Glutamatergic neuron (in vitro differentiated cells): ENCODE data around the gene LSM12. TPM values are rescaled to one million over a fixed set of nuclear protein-coding genes. Genes with fewer than 3 reads are reported as not detected.
"Not testable (repeated sequence)": the region's sequence is repeated elsewhere in the genome, so short reads cannot be mapped to it uniquely, and the experiment has no call there.

Source experiments
- DNase-seq: peaks from one replicate; pipeline ENCODE4 v3.0.0; 2022
- H3K27ac Mint-ChIP-seq: one replicate; pipeline ENCODE4 v1.8.0; 2020; ENCODE audit warnings: mild to moderate bottlenecking, mixed read lengths, inconsistent platforms; ENCODE audit not compliant: unreplicated experiment
- H3K27me3 Mint-ChIP-seq: one replicate; pipeline ENCODE4 v1.8.0; 2020; ENCODE audit warnings: mild to moderate bottlenecking, moderate library complexity, mixed read lengths, inconsistent platforms; ENCODE audit not compliant: unreplicated experiment
- H3K36me3 Mint-ChIP-seq: one replicate; pipeline ENCODE4 v1.8.0; 2020; ENCODE audit warnings: mild to moderate bottlenecking, mixed read lengths, inconsistent platforms; ENCODE audit not compliant: unreplicated experiment
- H3K4me1 Mint-ChIP-seq: one replicate; pipeline ENCODE4 v1.8.0; 2020; ENCODE audit warnings: mild to moderate bottlenecking, low read depth, mixed read lengths, inconsistent platforms; ENCODE audit not compliant: unreplicated experiment
- H3K4me3 Mint-ChIP-seq: one replicate; pipeline ENCODE4 v1.8.0; 2020; ENCODE audit warnings: mild to moderate bottlenecking, mixed read lengths, inconsistent platforms; ENCODE audit not compliant: unreplicated experiment
- H3K9me3 Mint-ChIP-seq: one replicate; pipeline ENCODE4 v1.8.0; 2020; ENCODE audit warnings: mild to moderate bottlenecking, moderate library complexity, mixed read lengths, inconsistent platforms; ENCODE audit not compliant: unreplicated experiment
- total RNA-seq: library from RNA; stranded (reverse); fragmentation: NEBNext Ultra II Directional; extraction: Animal tissue kit (Norgen Biotek cat#: 25700); gene quantifications from one replicate; pipeline ENCODE4 v1.2.1, GENCODE V29; 2021; ENCODE audit not compliant: unreplicated experiment
- TF ChIP-seq, protein P1 (sequence below): fragments of 200-600 bp; sonication (generic); IDR thresholded peaks from one replicate; pipeline ENCODE4 v1.5.0; 2021; ENCODE audit not compliant: partially characterized antibody, unreplicated experiment

Gene LSM12
- total RNA-seq, 1 donor from 2014 or later: 57.9 TPM

DNA sequence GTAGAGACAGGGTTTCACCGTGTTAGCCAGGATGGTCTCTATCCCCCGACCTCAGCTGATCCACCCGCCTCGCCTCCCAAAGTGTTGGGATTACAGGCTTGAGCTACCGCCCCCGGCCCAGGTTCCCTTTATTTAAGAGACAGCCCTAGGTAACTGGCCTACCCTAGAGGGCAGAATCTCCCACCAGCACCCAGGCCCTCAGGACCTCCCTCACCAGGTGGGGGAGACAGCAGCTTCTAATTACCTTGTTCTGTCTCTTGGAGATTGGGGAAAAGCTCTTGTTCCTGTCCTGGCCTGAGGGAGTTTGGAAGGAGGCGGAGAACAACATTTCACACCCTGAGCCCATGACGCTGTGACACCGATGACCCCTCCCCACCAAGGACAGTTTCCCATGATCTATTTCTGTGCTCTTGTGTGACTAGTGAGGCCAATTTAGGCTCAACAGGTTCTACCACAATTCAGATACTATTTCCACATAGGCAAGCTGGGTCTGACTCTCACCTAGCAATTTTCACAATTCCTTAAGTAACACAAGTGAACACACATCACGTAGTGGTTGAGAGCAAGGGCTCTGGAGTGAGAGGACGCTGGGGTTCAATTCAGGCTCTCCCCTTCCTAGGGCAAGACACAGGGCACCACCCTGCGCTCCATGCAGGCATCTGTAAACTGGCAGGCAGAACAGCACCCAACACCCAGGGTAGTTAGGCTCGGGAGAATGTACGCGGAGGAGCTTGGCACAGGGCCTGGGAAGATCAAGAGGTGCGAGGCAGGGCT is 36.6 kb upstream of the LSM12 start:
- Mint-ChIP-seq H3K9me3 (peaks cover 9% of the 10 kb centered on the region), H3K4me1 (peaks cover 25% of the 10 kb centered on the region)

DNA sequence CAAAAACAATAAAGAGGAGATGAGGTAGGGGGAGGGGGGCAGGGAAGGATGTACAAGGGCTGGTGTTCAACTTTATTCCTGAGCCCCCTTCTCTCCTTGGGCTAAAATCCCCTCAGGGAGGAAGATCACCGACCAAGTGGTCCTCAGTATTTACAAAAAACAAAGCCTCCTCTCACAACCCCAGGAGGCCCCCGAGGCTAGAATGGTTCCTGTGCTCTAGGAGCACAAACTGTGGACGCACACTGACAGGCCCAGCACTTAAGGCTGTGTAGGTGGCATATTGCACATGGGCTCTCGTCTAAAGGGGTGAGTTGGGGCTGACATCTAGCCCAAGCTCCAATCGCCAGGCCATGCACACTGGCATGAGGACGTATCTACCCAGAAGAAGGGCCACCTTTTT is 35.4 kb upstream of the LSM12 start:
- H3K27ac Mint-ChIP-seq, DNase-seq, H3K36me3 Mint-ChIP-seq, H3K4me3 Mint-ChIP-seq, H3K9me3 Mint-ChIP-seq, H3K27me3 Mint-ChIP-seq: not testable (repeated sequence)
- H3K4me1 Mint-ChIP-seq: peaks cover 20% of the 10 kb centered on the region

More for the DNA sequence above, 36.6 kb upstream of the LSM12 start:
- peak overlapping the region; percentile 59 for H3K27ac Mint-ChIP-seq
- no peak for DNase-seq
- TF ChIP-seq, protein P1, sequence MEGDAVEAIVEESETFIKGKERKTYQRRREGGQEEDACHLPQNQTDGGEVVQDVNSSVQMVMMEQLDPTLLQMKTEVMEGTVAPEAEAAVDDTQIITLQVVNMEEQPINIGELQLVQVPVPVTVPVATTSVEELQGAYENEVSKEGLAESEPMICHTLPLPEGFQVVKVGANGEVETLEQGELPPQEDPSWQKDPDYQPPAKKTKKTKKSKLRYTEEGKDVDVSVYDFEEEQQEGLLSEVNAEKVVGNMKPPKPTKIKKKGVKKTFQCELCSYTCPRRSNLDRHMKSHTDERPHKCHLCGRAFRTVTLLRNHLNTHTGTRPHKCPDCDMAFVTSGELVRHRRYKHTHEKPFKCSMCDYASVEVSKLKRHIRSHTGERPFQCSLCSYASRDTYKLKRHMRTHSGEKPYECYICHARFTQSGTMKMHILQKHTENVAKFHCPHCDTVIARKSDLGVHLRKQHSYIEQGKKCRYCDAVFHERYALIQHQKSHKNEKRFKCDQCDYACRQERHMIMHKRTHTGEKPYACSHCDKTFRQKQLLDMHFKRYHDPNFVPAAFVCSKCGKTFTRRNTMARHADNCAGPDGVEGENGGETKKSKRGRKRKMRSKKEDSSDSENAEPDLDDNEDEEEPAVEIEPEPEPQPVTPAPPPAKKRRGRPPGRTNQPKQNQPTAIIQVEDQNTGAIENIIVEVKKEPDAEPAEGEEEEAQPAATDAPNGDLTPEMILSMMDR: no peak
- peaks cover 5% of the 10 kb centered on the region for H3K36me3 Mint-ChIP-seq
- peak overlapping the region; percentile 32 for H3K4me3 Mint-ChIP-seq
- peaks cover 11% of the 10 kb centered on the region for H3K27me3 Mint-ChIP-seq

DNA sequence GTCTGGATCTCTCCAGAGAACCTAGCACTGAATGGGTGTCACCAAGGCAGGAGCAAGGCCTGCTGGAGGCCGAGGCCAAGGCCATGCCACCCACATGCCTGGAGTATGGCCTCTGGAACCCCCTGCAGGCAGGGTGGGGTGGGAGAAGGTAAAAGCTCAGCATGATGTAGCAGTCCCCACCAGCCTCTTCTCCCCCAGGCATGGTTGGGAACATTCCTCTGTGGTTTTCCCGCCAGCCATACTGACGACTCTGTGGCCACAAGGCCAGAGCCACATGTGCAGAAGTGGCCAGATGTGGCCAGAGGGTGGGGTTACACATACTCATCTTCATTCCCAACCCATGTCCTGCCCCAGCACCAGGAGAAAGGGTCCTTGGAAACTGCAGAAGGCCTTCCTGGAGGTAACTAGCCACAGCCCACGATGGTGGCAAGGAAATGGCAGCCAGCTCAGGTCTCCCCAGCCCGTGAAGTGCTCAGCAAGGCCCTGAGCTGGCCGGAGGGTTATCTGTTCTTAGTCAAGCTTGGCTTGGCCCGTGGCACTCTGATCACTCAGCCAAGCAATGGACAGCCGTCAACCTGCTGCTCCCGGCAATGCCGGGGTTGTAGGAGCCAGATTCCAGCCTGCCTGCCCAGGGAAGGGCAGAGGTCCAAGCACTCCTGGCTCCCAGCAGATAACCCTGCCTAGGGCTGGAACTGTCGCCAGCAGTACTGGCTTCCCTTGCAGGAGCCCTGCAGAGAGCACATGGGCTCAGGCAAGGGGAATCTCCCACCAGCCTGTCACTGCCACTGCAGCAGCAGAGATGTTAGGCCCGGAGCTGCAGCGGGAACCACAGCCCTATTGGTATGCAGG is 30.9 kb upstream of the LSM12 start:
- H3K9me3 Mint-ChIP-seq: peaks cover 1% of the 10 kb centered on the region
- TF ChIP-seq, protein P1: no peak
- DNase-seq: no peak
- H3K4me3 Mint-ChIP-seq: no peak overlapping the region
- H3K27ac Mint-ChIP-seq: no peak overlapping the region
- peaks cover 9% of the 10 kb centered on the region for H3K27me3 Mint-ChIP-seq
- no peaks in the 10 kb centered on the region for H3K36me3 Mint-ChIP-seq
- peaks cover 12% of the 10 kb centered on the region for H3K4me1 Mint-ChIP-seq

DNA sequence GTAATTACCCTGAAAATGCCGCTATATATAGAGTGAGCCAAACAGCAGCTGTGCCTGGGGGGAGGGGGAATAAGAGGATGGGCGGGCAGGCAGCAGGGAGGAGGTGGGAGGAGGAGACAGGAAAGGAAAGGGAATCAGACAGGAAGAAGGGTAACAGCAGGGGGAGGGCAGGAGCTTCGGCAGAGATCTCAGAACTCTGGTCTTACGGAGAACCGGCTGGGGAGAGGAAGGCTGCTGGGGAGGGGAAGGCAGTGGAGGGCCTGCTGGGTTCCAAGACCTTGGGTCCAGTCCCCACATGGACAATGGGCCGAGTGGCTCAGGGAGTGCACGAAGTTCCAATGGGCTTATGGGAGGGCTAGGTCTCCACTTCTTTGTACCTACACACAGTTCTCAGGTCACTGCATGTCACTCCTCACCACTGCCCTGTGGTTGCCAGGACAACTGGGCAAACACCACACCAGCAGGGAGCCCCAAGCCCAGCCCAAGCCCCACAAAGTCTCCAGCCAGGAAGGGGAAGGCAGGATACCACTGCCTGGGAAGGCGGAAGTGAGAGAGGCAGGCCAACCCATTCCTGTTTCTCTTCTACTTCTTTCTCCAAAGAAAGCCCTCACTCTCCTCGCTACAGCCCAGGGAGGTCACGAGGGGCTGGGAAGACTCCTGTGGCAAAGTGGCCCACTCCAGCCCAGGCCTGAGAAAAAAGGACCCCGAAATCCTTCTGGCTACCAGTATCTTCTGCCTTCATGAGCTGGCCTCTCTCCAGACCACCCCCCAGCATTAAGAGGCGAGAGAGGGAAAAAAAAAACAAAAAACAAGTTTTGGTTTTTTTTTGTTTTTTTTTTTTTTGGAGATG is 29.4 kb upstream of the LSM12 start:
- Mint-ChIP-seq H3K4me1 (peaks cover 12% of the 10 kb centered on the region), H3K36me3 (no peaks in the 10 kb centered on the region), H3K9me3 (peaks cover 1% of the 10 kb centered on the region), H3K27me3 (peaks cover 13% of the 10 kb centered on the region), H3K4me3 (peak overlapping the region; percentile 81), H3K27ac (peak overlapping the region; percentile 91)
- TF ChIP-seq, protein P1: no peak
- DNase-seq: peak; percentile 65

DNA sequence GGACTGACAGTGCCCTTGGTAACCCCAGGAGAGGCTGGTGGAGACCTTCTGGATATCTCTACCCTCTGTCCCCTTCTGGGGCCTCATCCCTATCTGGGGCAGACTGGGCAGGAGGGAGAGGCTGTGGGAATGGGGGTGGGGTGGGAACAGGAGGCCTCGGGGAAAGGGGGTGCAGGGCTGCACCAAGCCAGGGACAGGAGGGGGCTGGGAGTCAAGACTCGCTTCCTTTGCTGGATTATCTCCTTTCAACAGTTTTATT is 28.8 kb upstream of the LSM12 start:
- Mint-ChIP-seq H3K9me3 (peaks cover 1% of the 10 kb centered on the region), H3K27me3 (peaks cover 13% of the 10 kb centered on the region), H3K4me1 (peaks cover 12% of the 10 kb centered on the region), H3K27ac (peak overlapping the region; percentile 59), H3K36me3 (no peaks in the 10 kb centered on the region), H3K4me3 (peak overlapping the region; percentile 42)
- no peak for DNase-seq
- TF ChIP-seq, protein P1: no peak
